CD4-positive, alpha-beta T cell treated with Interleukin-4 for 1 hour (primary cell): Measurements from ENCODE around the gene JADE2.
A peak's percentile ranks its signal among the peaks of the same experiment; 100 is the strongest.

Source experiments
- DNase-seq, 2 donors: peaks; one replicate each; pipeline ENCODE4 v3.0.0-alpha.2; 2020 to 2022

The JADE2 gene

GRCh38 chr5:134571693-134572405, 46.4 kb downstream of the JADE2 start:
- no peak for DNase-seq

GRCh38 chr5:134572811-134573210, 47.3 kb downstream of the JADE2 start:
- DNase-seq = no peak

- DNase-seq = no peak
These were observed 49.1 kb downstream of the JADE2 start for GRCh38 chr5:134574521-134574920.

GRCh38 chr5:134575316-134575715, 49.8 kb downstream of the JADE2 start:
- DNase-seq = no peak

GRCh38 chr5:134576386-134577021, 51.0 kb downstream of the JADE2 start:
- no peak for DNase-seq

- DNase-seq = no peak
These were observed 51.7 kb downstream of the JADE2 start for GRCh38 chr5:134577022-134577795.

GRCh38 chr5:134577796-134578577, 52.5 kb downstream of the JADE2 start:
- DNase-seq = peak; percentile 74 to 76

GRCh38 chr5:134578578-134579283, 53.3 kb downstream of the JADE2 start:
- no peak for DNase-seq

GRCh38 chr5:134579284-134579771, 53.9 kb downstream of the JADE2 start:
- DNase-seq = no peak

- DNase-seq = no peak
These were observed 54.6 kb downstream of the JADE2 start for GRCh38 chr5:134580001-134580460.

- DNase-seq = no peak
These were observed 55.9 kb downstream of the JADE2 start for GRCh38 chr5:134581241-134581981.

- DNase-seq = no peak
These were observed 56.8 kb downstream of the JADE2 start for GRCh38 chr5:134582281-134582680.

- DNase-seq = no peak
These were observed 57.5 kb downstream of the JADE2 start for GRCh38 chr5:134582941-134583340.

- no peak for DNase-seq
These were observed 58.3 kb downstream of the JADE2 start for GRCh38 chr5:134583766-134584165.

GRCh38 chr5:134584662-134585061, 59.2 kb downstream of the JADE2 start:
- no peak for DNase-seq

GRCh38 chr5:134585966-134586365, 60.5 kb downstream of the JADE2 start:
- no peak for DNase-seq

- peak; percentile 79 to 80 for DNase-seq
These were observed 61.5 kb downstream of the JADE2 start for GRCh38 chr5:134586866-134587524.

GRCh38 chr5:134590992-134591659, 65.7 kb downstream of the JADE2 start:
- DNase-seq = no peak

- no peak for DNase-seq
These were observed 66.8 kb downstream of the JADE2 start for GRCh38 chr5:134592141-134592746.

GRCh38 chr5:134594336-134594735, 68.9 kb downstream of the JADE2 start:
- DNase-seq = no peak
